GM19023 (cell line): Measurements from ENCODE around the gene GSTA1.
"Not testable (repeated sequence)": the region's sequence is repeated elsewhere in the genome, so short reads cannot be mapped to it uniquely, and the experiment has no call there.

ENCODE experiments used
- ATAC-seq: cut with Tn5 transposase; IDR thresholded peaks from one replicate; pipeline ENCODE4 v1.9.1; 2021; ENCODE audit warnings: mild to moderate bottlenecking, moderate library complexity; ENCODE audit not compliant: unreplicated experiment

GSTA1 gene

GRCh38 chr6:52803668-52804255, at the start of gene GSTA1:
GSTA1 (minus strand) TSS chr6:52803816; CDS start chr6:52799267, 4,549 bp downstream.
- not testable (repeated sequence) for ATAC-seq

DNA sequence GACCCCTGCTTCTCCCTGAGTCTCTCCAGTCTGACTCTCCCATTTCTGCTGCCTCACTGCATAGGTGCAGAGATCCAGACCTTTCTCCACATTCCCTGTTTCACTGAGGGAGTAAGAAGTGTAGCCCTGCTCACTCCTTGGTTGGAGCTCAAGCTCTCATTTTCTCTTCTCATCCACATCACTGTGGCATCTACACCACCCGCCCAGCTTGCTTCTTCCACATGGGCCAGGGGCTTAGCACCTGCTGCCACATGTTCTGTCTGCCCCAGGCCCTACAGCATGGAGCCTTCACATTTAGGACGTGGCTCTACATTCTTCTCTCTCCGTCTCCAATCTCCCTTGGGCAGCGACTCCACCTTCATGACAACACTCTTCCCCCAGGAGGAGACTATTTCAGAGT, 45.5 kb upstream of the GSTA1 start:
- ATAC-seq = no peak

- ATAC-seq = no peak
Measured at GRCh38 chr6:52846002-52846401, 42.4 kb upstream of the GSTA1 start.

- no peak for ATAC-seq
Measured at GRCh38 chr6:52843605-52844004, 40.0 kb upstream of the GSTA1 start.

DNA sequence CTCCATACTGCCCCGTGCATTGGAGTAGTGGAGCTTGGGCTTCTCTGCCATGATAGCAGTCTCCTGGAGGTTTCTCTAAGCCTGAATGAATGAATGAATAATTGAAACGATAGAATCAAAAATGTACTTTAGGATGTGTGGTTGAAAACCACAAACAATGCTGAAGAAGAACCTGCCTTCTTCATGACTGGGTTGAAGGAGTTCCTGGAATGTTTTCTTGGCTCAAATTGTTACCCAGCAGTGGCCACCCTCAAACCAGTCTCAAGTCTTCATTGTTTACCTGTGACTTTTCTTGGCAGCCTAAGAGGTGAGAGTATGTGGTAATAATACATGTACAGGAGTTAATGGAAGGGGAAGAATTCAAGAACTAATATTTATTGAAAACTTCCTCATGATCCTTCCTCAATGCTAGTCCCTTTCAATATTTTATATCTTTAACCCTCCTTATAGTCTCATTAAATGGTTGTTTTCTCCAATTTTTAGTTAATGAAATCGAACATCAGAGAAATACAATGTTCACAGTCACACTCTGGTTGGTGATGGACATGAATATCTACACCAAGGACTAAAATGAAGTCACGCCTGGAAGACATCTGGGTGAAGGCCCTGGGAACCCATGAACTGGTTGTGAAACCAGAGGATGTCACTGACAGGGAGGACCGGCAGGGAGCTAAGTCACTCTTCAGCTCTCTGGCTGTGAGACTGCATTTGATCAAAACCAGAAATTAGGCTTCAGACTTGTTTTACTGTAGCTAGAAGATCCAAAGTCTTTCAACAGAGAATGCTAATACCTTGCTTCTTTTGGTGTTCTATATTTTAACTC, 37.4 kb upstream of the GSTA1 start, which contains the start of gene GSTA5:
TSS of gene GSTA5 (minus strand) at position 51 of the 823 bp plus-strand sequence.
- ATAC-seq = no peak

GRCh38 chr6:52839124-52840055, 35.8 kb upstream of the GSTA1 start:
- peak; percentile 88 for ATAC-seq

DNA sequence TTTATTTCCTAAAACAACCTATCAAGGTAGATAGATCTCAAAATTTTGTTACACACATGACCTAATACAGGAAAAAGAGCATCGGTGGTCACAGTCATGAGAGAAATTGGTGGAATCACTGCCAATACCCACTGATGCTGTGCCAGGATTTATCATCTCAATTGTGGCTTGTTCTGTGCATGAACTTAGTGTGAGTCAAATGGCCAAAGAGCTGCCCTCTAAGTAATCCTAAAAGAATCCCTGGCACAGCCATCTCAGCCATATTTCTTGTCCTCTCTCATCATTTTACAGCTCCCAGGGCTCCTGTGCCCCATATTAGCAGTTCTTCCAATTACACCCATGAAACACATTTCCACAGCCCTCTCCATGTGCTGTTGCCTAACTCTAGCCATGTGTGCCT, 30.9 kb upstream of the GSTA1 start:
- ATAC-seq = no peak

GRCh38 chr6:52830869-52831268, 27.3 kb upstream of the GSTA1 start:
- ATAC-seq = not testable (repeated sequence)

DNA sequence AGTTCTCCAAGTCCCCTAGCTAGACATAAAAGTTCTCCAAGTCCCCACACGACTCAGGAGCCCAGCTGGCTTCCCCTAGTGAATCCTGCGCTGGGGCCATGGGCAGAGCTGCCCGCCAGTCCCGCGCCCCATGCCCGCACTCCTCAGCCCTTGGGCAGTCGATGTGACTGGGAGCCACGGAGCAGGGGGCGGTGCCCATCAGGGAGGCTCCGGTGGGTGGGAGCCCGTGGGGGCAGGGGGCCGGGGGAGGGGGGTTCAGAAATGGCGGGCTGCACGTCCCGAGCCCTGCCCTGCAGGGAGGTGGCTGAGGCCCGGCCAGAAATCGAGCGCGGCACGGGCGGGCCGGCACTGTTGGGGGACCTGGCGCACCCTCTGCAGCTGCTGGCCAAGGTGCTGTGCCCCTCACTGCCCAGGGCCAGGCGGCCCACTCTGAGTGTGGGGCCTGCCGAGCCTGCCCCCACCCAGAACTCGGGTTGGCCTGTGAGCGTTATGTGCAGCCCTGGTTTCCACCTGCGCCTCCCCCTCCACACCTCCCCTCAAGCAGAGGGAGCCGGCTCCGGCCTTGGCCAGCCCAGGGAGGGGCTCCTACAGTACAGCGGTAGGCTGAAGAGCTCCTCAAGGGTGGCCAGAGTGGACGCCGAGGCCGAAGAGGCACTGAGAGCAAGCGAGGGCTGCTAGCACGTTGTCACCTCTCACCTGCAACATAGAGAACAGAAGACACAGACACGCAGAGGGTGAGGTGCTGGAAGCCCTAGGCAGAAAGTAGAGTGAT, 25.6 kb upstream of the GSTA1 start:
- ATAC-seq = no peak

- not testable (repeated sequence) for ATAC-seq
Measured at GRCh38 chr6:52828621-52829020, 25.0 kb upstream of the GSTA1 start.

DNA sequence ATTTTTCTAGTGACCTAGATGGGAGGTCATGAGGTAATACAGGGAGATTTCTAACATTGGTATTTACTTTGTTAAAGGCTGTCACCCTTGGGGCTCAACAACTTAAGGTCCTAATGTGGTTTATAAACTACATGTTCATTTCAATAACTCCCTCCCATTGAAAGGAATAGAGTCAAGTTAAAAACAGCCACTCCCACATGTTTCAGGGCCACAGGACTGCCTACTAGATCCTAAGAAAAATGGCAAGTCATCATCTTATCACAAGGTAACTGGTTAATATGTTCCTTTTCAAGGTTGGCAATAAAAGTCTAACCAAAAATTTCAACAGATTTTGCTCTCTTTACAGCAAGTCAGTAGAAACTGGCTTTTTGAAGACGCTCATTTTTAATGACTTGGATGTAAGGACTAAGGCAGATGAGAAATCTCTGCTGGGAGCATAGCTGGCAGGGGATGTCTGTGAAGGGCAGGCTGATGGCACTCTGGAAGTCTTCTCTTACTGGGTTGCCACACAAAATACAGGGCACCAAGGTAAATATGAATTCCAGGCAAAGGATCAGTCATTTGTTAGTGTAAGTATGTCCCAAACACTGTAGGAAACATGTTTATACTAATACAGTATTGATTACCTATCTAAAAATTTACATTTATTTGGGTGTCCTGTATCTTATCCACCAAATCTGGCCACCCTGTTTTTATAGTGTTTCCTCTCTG, 23.6 kb upstream of the GSTA1 start:
- ATAC-seq = not testable (repeated sequence)

- no peak for ATAC-seq
Measured at GRCh38 chr6:52826513-52826912, 22.9 kb upstream of the GSTA1 start.

DNA sequence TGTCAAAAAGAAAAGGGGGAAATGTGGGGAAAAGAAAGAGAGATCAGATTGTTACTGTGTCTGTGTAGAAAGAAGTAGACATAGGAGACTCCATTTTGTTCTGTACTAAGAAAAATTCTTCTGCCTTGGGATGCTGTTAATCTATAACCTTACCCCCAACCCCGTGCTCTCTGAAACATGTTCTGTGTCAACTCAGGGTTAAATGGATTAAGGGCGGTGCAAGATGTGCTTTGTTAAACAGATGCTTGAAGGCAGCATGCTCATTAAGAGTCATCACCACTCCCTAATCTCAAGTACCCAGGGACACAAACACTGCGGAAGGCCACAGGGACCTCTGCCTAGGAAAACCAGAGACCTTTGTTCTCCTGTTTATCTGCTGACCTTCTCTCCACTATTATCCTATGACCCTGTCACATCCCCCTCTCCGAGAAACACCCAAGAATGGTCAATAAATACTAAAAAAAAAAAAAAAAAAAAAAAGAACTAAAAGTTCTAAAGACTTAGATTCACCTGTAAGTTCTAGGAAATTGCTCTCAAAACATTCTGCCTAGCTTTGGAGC, 22.4 kb upstream of the GSTA1 start:
- not testable (repeated sequence) for ATAC-seq

- not testable (repeated sequence) for ATAC-seq
Measured at GRCh38 chr6:52825270-52825793, 21.7 kb upstream of the GSTA1 start.

- no peak for ATAC-seq
Measured at GRCh38 chr6:52821842-52822241, 18.2 kb upstream of the GSTA1 start.

- ATAC-seq = no peak
Measured at GRCh38 chr6:52820198-52820597, 16.6 kb upstream of the GSTA1 start.

GRCh38 chr6:52815167-52816092, 11.8 kb upstream of the GSTA1 start:
- ATAC-seq = peak; percentile 57

GRCh38 chr6:52814545-52814944, 10.9 kb upstream of the GSTA1 start:
- ATAC-seq = not testable (repeated sequence)
